BJ (cell line): ENCODE data around the gene TRIM9. TPM values are rescaled to one million over a fixed set of nuclear protein-coding genes. Genes with fewer than 3 reads are reported as not detected.
A peak's percentile ranks its signal among the peaks of the same experiment; 100 is the strongest.

Source experiments
- CTCF ChIA-PET: fragments of 350-600 bp; formaldehyde crosslinking; extraction: SDS; loops from one replicate; lab custom pipeline; 2021; ENCODE audit warnings: antibody characterized with exemption, inconsistent platforms; lab: Yijun Ruan, JAX
- POLR2A ChIA-PET: fragments of 300-600 bp; sonication (Branson Sonifier 250); formaldehyde crosslinking; extraction: SDS; loops from one replicate; lab custom pipeline; 2021; ENCODE audit warnings: antibody characterized with exemption; lab: Charles Lee
- DNase-seq: peaks from one replicate; pipeline ENCODE4 v3.0.0-alpha.2; 2011; ENCODE audit warnings: low read depth
- H3K27me3 ChIP-seq: 2 replicates; pipeline ENCODE4 v1.6.0; 2011; ENCODE audit warnings: low read length; ENCODE audit not compliant: control insufficient read depth, insufficient read depth
- H3K36me3 ChIP-seq: 2 replicates; pipeline ENCODE4 v1.5.1; 2011; ENCODE audit warnings: low read length; ENCODE audit not compliant: control insufficient read depth, insufficient read depth
- H3K4me3 ChIP-seq: 2 replicates; pipeline ENCODE4 v1.5.1; 2011; ENCODE audit warnings: low read depth, mild to moderate bottlenecking, control low read depth, low read length
- CTCF ChIP-seq: IDR thresholded peaks from 2 replicates; pipeline ENCODE4 v1.5.1; 2011; ENCODE audit warnings: low read depth, mild to moderate bottlenecking, control low read depth, inconsistent platforms, low read length, moderate library complexity; ENCODE audit not compliant: insufficient read depth
- polyA plus RNA-seq: library from polyadenylated mRNA; depleted of rRNA; stranded (reverse); fragments of >200 nt; gene quantifications from 2 replicates; pipeline ENCODE4 v1.2.3, GENCODE V29; 2011

The TRIM9 gene
- polyA plus RNA-seq, 1 experiment = 0.02 TPM

- Histone ChIP-seq H3K4me3 (no peak overlapping the region), H3K27me3 (no peaks in the 10 kb centered on the region), H3K36me3 (no peaks in the 10 kb centered on the region)
- TF ChIP-seq CTCF = no peak
- POLR2A ChIA-PET = no interaction called here
- DNase-seq = no peak
- CTCF ChIA-PET = no interaction called here
Measured at GRCh38 chr14:50947446-50947845, 147.5 kb downstream of the TRIM9 start.

GRCh38 chr14:50946234-50946935 lies 148.5 kb downstream of the TRIM9 start:
- no peak overlapping the region for H3K4me3 ChIP-seq
- TF ChIP-seq CTCF = no peak
- ChIA-PET CTCF (interaction anchor here (0.9 to 1.5 kb wide), 2 partner anchors 9 to 10 kb away, joined by 3 to 6 read pairs; no protein-coding TSS in a partner anchor), POLR2A (no interaction called here)
- no peaks in the 10 kb centered on the region for H3K36me3 ChIP-seq
- H3K27me3 ChIP-seq = no peaks in the 10 kb centered on the region
- no peak for DNase-seq

GRCh38 chr14:50944647-50945413 lies 150.1 kb downstream of the TRIM9 start:
- CTCF ChIA-PET = interaction anchor here (1.0 to 2.4 kb wide), 2 partner anchors 10 to 85 kb away, joined by 3 to 13 read pairs; no protein-coding TSS in a partner anchor
- POLR2A ChIA-PET = interaction anchor here (0.6 kb wide), 1 partner anchor 830 kb away, joined by 3 read pairs; no protein-coding TSS in a partner anchor
- Histone ChIP-seq H3K36me3 (no peaks in the 10 kb centered on the region), H3K4me3 (peak overlapping the region; percentile 84), H3K27me3 (no peaks in the 10 kb centered on the region)
- no peak for DNase-seq
- TF ChIP-seq CTCF = no peak

- TF ChIP-seq CTCF = no peak
- CTCF ChIA-PET = interaction anchor here (1.0 to 2.4 kb wide), 3 partner anchors 11 to 85 kb away, joined by 3 to 13 read pairs (median 4); no protein-coding TSS in a partner anchor
- peak within 1 kb of the TSS; percentile 84 for H3K4me3 ChIP-seq
- no peaks in the 10 kb centered on the region for H3K27me3 ChIP-seq
- H3K36me3 ChIP-seq = no peaks in the 10 kb centered on the region
- DNase-seq = no peak
- POLR2A ChIA-PET = interaction anchor here (0.5 to 0.9 kb wide), 3 partner anchors 11 to 831 kb away, joined by 3 to 6 read pairs (median 3); no protein-coding TSS in a partner anchor
Measured at GRCh38 chr14:50943943-50944646, 150.8 kb downstream of the TRIM9 start, which contains the start of gene PYGL. Gene PYGL (minus strand): TSS chr14:50944483. CDS start chr14:50944403, 80 bp downstream.
